Nephron progenitor cell (in vitro differentiated cells): ENCODE results near the gene LGALS8.
"Not testable (repeated sequence)": the region's sequence is repeated elsewhere in the genome, so short reads cannot be mapped to it uniquely, and the experiment has no call there.

Experiments used
- DNase-seq: peaks from one replicate; pipeline ENCODE4 v3.0.0; 2021
- H3K27ac Mint-ChIP-seq: 2 replicates; pipeline ENCODE4 v1.8.0; 2021; ENCODE audit warnings: mild to moderate bottlenecking, moderate library complexity, mixed read lengths
- H3K27me3 Mint-ChIP-seq: 2 replicates; pipeline ENCODE4 v1.8.0; 2021; ENCODE audit warnings: mild to moderate bottlenecking, low read depth, mixed read lengths; ENCODE audit not compliant: poor library complexity
- H3K36me3 Mint-ChIP-seq: 2 replicates; pipeline ENCODE4 v1.8.0; 2021; ENCODE audit warnings: low read depth, mixed read lengths
- H3K4me1 Mint-ChIP-seq: 2 replicates; pipeline ENCODE4 v1.8.0; 2021; ENCODE audit warnings: mixed read lengths
- H3K4me3 Mint-ChIP-seq: 2 replicates; pipeline ENCODE4 v1.8.0; 2021; ENCODE audit warnings: mild to moderate bottlenecking, moderate library complexity, mixed read lengths
- H3K9me3 Mint-ChIP-seq: 2 replicates; pipeline ENCODE4 v1.8.0; 2021; ENCODE audit warnings: mild to moderate bottlenecking, moderate library complexity, mixed read lengths
- TF ChIP-seq, protein P1 (sequence below): fragments of 200-600 bp; sonication (generic); IDR thresholded peaks from 2 replicates; pipeline ENCODE4 v1.5.0; 2021; ENCODE audit warnings: antibody characterized with exemption

The LGALS8 gene

DNA sequence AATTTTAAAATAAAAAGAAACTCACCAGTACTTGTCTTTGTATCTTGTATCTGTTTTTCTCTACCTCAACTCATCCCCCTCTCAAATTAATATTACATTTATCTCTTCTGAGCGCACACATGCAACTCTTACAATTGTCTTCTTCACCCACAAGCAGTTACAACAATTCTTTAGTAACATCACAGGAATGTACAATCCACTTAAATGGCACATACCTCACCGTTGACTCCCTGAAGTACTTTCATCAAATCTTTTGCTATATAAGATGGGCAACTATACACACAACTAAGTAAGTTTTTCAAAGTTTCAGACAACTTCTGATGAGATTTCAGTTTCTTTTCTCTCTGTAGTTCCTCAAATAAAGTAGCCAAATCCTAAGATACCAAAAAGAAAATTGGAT, 52.2 kb downstream of the LGALS8 start:
- Mint-ChIP-seq H3K4me3 (no peak overlapping the region), H3K4me1 (no peaks in the 10 kb centered on the region), H3K27ac (no peak overlapping the region), H3K9me3 (no peaks in the 10 kb centered on the region), H3K27me3 (no peaks in the 10 kb centered on the region), H3K36me3 (peaks cover 67% of the 10 kb centered on the region)
- no peak for DNase-seq
- TF ChIP-seq, protein P1, sequence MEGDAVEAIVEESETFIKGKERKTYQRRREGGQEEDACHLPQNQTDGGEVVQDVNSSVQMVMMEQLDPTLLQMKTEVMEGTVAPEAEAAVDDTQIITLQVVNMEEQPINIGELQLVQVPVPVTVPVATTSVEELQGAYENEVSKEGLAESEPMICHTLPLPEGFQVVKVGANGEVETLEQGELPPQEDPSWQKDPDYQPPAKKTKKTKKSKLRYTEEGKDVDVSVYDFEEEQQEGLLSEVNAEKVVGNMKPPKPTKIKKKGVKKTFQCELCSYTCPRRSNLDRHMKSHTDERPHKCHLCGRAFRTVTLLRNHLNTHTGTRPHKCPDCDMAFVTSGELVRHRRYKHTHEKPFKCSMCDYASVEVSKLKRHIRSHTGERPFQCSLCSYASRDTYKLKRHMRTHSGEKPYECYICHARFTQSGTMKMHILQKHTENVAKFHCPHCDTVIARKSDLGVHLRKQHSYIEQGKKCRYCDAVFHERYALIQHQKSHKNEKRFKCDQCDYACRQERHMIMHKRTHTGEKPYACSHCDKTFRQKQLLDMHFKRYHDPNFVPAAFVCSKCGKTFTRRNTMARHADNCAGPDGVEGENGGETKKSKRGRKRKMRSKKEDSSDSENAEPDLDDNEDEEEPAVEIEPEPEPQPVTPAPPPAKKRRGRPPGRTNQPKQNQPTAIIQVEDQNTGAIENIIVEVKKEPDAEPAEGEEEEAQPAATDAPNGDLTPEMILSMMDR: no peak

DNA sequence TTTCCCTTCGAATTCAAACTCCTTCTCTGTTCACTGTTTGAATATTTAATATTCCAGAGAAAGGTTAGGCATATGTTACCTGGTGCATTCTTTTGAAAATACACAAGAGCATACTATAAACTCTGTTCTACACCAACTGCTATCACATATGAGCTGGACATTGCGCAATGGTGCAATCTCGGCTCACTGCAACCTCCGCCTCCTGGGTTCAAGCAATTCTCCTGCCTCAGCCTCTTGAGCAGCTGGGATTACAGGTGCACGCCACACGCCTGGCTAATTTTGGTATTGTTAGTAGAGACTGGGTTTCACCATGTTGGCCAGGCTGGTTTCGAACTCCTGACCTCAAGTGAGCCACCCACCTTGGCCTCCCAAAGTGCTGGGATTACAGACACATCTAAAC, 53.3 kb downstream of the LGALS8 start:
- H3K4me3 Mint-ChIP-seq, H3K9me3 Mint-ChIP-seq, DNase-seq, H3K27me3 Mint-ChIP-seq, H3K4me1 Mint-ChIP-seq, H3K27ac Mint-ChIP-seq: not testable (repeated sequence)
- peaks cover 68% of the 10 kb centered on the region for H3K36me3 Mint-ChIP-seq

DNA sequence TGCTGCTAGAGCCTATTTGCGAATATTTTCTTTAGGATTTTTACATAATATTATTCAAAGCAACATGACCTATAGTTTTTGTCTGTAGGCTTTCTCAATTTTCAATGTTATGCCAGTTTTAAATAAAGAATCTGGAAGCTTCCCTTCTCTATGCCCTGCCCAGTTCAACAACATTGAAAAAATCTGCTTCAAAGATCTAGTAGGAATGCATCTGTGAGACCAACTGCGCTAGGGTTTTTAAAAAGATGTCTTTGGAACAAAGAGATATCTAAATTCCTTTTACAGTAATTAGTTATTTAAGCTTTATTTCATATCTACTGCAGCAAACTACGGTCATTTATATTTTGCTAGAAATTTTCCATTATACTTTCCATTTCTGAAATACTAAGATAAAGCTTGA, 54.9 kb downstream of the LGALS8 start:
- H3K9me3 Mint-ChIP-seq: no peaks in the 10 kb centered on the region
- no peaks in the 10 kb centered on the region for H3K27me3 Mint-ChIP-seq
- peaks cover 69% of the 10 kb centered on the region for H3K36me3 Mint-ChIP-seq
- no peak overlapping the region for H3K4me3 Mint-ChIP-seq
- TF ChIP-seq, protein P1: no peak
- no peaks in the 10 kb centered on the region for H3K4me1 Mint-ChIP-seq
- H3K27ac Mint-ChIP-seq: no peak overlapping the region
- DNase-seq: no peak

DNA sequence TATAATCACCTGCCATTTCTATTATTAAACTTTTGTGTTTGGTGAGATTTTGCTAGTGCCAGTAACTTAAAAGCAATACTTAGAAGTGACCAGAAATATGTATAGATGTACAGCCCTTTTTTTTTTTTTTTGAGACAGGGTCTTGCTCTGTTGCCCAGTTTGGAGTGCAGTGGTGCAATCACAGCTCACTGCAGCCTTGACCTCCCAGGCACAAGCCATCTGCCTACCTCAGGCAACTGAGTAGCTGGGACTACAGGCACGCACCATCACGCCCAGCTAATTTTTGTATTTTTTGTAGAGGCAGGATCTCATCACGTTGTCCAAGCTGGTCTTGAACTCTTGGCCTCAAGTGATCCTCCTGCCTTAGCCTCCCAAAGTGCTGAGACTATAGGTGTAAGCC, 56.6 kb downstream of the LGALS8 start:
- H3K9me3 Mint-ChIP-seq, H3K27me3 Mint-ChIP-seq, H3K4me3 Mint-ChIP-seq, H3K4me1 Mint-ChIP-seq, DNase-seq, H3K27ac Mint-ChIP-seq: not testable (repeated sequence)
- H3K36me3 Mint-ChIP-seq: peaks cover 75% of the 10 kb centered on the region

DNA sequence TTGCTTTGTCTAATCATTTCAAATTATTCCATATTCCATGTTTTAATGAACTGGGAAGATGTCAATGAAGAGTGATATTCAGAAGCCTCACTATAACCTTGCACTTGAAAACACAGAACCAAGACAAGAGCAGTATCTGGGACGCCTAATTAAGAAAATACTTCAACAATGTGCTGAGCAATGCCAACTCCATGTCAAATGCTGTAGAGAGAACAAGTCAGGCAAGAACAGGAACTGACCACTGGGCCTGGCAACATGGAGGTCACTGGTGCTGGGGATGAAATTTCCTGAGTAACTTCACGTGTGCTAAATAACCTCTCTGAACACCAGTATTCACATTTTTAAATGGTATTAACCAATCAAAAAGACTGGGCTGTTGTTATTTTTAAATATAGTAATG, 57.7 kb downstream of the LGALS8 start:
- peaks cover 74% of the 10 kb centered on the region for H3K36me3 Mint-ChIP-seq
- no peak overlapping the region for H3K27ac Mint-ChIP-seq
- no peaks in the 10 kb centered on the region for H3K9me3 Mint-ChIP-seq

DNA sequence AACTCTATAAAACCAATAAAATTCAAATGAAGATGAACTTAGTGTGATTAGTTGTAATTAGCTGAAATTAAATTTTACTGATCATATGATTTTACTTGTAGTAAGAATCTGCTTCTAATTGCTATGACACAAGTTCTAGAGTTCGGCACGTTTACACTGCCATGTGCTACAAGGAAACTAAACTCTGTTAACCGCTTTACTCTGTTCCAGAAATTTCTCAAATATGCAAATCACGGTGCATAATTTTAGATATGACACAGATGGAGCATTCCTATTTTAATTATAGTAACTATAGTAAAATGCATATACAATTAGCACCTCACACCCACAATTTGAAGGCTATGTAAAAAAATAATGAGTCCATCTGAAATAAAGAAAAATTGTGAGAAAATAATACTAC, 65.7 kb downstream of the LGALS8 start:
- H3K9me3 Mint-ChIP-seq: no peaks in the 10 kb centered on the region
- H3K4me1 Mint-ChIP-seq: no peaks in the 10 kb centered on the region
- H3K4me3 Mint-ChIP-seq: no peak overlapping the region
- no peak overlapping the region for H3K27ac Mint-ChIP-seq
- no peaks in the 10 kb centered on the region for H3K27me3 Mint-ChIP-seq
- peaks cover 62% of the 10 kb centered on the region for H3K36me3 Mint-ChIP-seq
- no peak for DNase-seq
- TF ChIP-seq, protein P1: no peak

More for the DNA sequence above, 57.7 kb downstream of the LGALS8 start:
- DNase-seq: no peak
- H3K4me1 Mint-ChIP-seq: no peaks in the 10 kb centered on the region
- no peak overlapping the region for H3K4me3 Mint-ChIP-seq
- H3K27me3 Mint-ChIP-seq: no peaks in the 10 kb centered on the region
- TF ChIP-seq, protein P1: no peak

DNA sequence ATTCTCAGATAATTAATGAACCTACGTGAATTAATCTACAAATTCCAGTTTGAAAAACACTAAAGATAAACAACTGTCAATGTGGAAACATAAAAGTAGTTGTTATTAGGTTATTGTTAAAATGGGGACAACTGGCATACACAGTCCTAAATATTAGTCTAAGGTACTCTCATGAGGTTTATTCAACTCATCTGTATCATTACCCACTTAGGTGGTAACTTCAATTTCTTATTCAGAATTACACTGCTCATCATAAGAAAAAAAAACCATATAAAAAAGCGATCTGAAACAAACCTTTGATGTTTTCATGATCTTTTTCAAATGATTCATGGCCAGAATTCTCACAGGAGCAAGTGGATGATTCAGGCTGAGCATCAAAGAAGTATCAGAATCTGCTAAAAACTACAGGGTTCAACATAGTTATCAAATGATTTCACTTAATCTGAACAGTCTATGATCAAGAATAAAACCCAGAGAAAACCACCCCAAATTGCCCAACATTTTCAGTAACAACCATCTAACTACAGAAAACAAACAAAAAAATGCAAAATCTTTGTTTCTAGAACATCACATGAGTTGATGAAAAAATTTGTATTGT, 66.9 kb downstream of the LGALS8 start:
- Mint-ChIP-seq H3K27ac (no peak overlapping the region), H3K4me3 (no peak overlapping the region), H3K27me3 (no peaks in the 10 kb centered on the region), H3K9me3 (no peaks in the 10 kb centered on the region), H3K4me1 (no peaks in the 10 kb centered on the region), H3K36me3 (peaks cover 61% of the 10 kb centered on the region)
- no peak for DNase-seq
- TF ChIP-seq, protein P1: no peak
